ENCODE results near the gene ZMIZ1.

The ZMIZ1 gene

DNA sequence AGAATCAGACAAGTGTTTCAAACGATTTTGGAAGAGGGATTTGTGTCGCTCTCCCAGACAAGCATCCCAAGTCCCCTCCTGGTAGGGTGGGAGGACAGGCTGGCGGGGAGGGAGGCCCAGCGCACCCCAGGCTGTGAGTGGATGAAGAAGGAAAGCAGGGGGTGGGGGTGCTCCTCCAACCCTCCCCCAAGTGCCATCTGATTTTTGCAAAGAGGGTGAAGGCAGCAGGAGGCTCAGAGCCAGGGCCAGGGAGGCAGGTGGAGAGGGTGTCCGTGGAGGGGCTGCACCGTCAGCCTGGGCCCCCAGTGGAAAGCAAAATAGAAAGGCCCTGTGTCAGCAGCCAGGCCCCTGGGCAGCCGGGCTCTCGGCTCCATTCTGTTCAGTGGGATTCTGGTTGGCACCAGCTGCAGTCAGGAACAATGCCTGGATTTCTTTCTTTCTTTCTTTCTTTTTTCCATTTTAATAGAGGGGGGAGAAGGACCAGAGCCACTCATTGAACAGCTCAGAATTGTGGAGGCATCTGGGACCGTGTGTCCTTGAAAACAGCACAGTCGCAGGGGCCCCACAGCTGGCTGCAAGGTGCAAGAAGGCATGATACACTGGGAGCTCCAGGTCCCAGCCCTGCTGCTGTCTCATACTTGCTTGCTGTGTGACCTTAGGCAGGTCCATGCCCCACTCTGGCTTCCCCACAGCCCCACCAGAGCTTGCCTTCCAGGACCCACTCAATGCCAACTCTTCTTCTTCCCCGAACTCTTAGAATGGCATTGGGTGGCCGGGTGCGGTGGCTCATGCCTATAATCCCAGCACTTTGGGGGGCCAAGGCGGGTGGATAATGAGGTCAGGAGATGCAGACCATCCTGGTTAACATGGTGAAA, 7.1 kb upstream of the ZMIZ1 start:
- H3K4me3 ChIP-seq (ENCODE audit: control insufficient read depth in 1 of 7, extremely low read depth in 1 of 7, insufficient read depth in 4 of 7, low read depth in 2 of 7, low read length in 6 of 7): no peak overlapping the region
- no peak for DNase-seq
- ChIA-PET POLR2A (no interaction called here), CTCF (interaction anchor here (0.7 to 8.6 kb wide), 6 partner anchors 11 to 136 kb away, joined by 3 to 45 read pairs (median 3); no protein-coding TSS in a partner anchor)
- no peaks in the 10 kb centered on the region for H3K27me3 ChIP-seq (replicated peaks in 2 of 5; ENCODE audit: control insufficient read depth in 4 of 5, insufficient read depth in 5 of 5, low read length in 4 of 5)
- H3K4me1 ChIP-seq (ENCODE audit: control extremely low read depth in 1 of 4, control insufficient read depth in 4 of 4, insufficient read depth in 4 of 4, low read length in 3 of 4): peaks cover 0 to 72% (median 26%) of the 10 kb centered on the region in 4 experiments
- no peak overlapping the region for H3K27ac ChIP-seq (ENCODE audit: insufficient read depth in 1 of 2, low read depth in 1 of 2, low read length in 2 of 2, poor library complexity in 1 of 2, severe bottlenecking in 2 of 2)
- H3K36me3 ChIP-seq (ENCODE audit: control insufficient read depth in 4 of 4, insufficient read depth in 4 of 4, low read length in 3 of 4): no peaks in the 10 kb centered on the region
- H3K9me3 ChIP-seq (ENCODE audit: control extremely low read depth in 1 of 5, control insufficient read depth in 4 of 5, insufficient read depth in 2 of 5, low read depth in 1 of 5, low read length in 4 of 5): no peaks in the 10 kb centered on the region
- 97% methylated on average over 10 of the region's 14 CpGs for WGBS (ENCODE audit: insufficient coverage)

GRCh38 chr10:79063071-79063491, 5.7 kb upstream of the ZMIZ1 start:
- DNase-seq: no peak
- Histone ChIP-seq H3K9me3 (ENCODE audit: control extremely low read depth in 1 of 5, control insufficient read depth in 4 of 5, insufficient read depth in 2 of 5, low read depth in 1 of 5, low read length in 4 of 5) (no peaks in the 10 kb centered on the region), H3K27ac (ENCODE audit: insufficient read depth in 1 of 2, low read depth in 1 of 2, low read length in 2 of 2, poor library complexity in 1 of 2, severe bottlenecking in 2 of 2) (no peak overlapping the region), H3K27me3 (replicated peaks in 2 of 5; ENCODE audit: control insufficient read depth in 4 of 5, insufficient read depth in 5 of 5, low read length in 4 of 5) (no peaks in the 10 kb centered on the region), H3K4me1 (ENCODE audit: control extremely low read depth in 1 of 4, control insufficient read depth in 4 of 4, insufficient read depth in 4 of 4, low read length in 3 of 4) (peaks cover 0 to 83% (median 35%) of the 10 kb centered on the region in 4 experiments), H3K4me3 (ENCODE audit: control insufficient read depth in 1 of 7, extremely low read depth in 1 of 7, insufficient read depth in 4 of 7, low read depth in 2 of 7, low read length in 6 of 7) (peak overlapping the region in 1 of 7 experiments; percentile 3), H3K36me3 (ENCODE audit: control insufficient read depth in 4 of 4, insufficient read depth in 4 of 4, low read length in 3 of 4) (no peaks in the 10 kb centered on the region)
- ChIA-PET CTCF (interaction anchor here (1.2 to 8.6 kb wide), 3 partner anchors 13 to 133 kb away, joined by 4 to 45 read pairs (median 6); no protein-coding TSS in a partner anchor), POLR2A (no interaction called here)
- 0% methylated on average over 4 of the region's 5 CpGs for WGBS (ENCODE audit: insufficient coverage)

- 96% methylated on average over 7 of the region's 8 CpGs for WGBS (ENCODE audit: insufficient coverage)
- DNase-seq: no peak
- H3K27me3 ChIP-seq (replicated peaks in 2 of 5; ENCODE audit: control insufficient read depth in 4 of 5, insufficient read depth in 5 of 5, low read length in 4 of 5): no peaks in the 10 kb centered on the region
- no peaks in the 10 kb centered on the region for H3K9me3 ChIP-seq (ENCODE audit: control extremely low read depth in 1 of 5, control insufficient read depth in 4 of 5, insufficient read depth in 2 of 5, low read depth in 1 of 5, low read length in 4 of 5)
- H3K4me3 ChIP-seq (ENCODE audit: control insufficient read depth in 1 of 7, extremely low read depth in 1 of 7, insufficient read depth in 4 of 7, low read depth in 2 of 7, low read length in 6 of 7): no peak overlapping the region
- peaks cover 0 to 86% (median 38%) of the 10 kb centered on the region in 4 experiments for H3K4me1 ChIP-seq (ENCODE audit: control extremely low read depth in 1 of 4, control insufficient read depth in 4 of 4, insufficient read depth in 4 of 4, low read length in 3 of 4)
- POLR2A ChIA-PET: no interaction called here
- CTCF ChIA-PET: interaction anchor here (0.6 to 8.6 kb wide), 5 partner anchors 13 to 406 kb away, joined by 3 to 45 read pairs (median 4); no protein-coding TSS in a partner anchor
- H3K36me3 ChIP-seq (ENCODE audit: control insufficient read depth in 4 of 4, insufficient read depth in 4 of 4, low read length in 3 of 4): no peaks in the 10 kb centered on the region
- H3K27ac ChIP-seq (ENCODE audit: insufficient read depth in 1 of 2, low read depth in 1 of 2, low read length in 2 of 2, poor library complexity in 1 of 2, severe bottlenecking in 2 of 2): no peak overlapping the region
Measured at GRCh38 chr10:79063661-79064492, 4.9 kb upstream of the ZMIZ1 start.

DNA sequence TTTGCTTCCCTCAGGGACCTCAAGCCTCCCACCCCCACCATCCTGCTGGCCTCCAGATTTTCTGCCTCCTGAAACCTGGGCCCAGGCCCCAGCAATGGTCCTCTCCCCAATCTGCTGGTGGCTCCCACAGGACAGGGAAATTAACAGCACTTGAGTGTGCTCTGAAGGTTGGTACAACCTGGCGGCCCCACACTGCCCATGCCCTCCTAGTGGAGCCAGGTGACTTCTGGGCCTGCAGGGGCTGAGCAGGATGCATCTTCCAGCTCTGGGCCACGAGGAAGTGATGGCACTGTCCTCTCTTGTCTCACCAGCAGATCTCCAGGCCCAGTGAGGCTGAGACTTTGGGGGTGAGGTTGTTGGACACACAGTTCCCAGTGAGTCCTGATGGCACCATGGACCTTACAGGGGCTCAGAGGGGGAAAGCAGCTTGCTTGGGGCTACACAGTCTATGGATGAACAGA, 3.6 kb upstream of the ZMIZ1 start:
- DNase-seq: no peak
- Histone ChIP-seq H3K27me3 (replicated peaks in 2 of 5; ENCODE audit: control insufficient read depth in 4 of 5, insufficient read depth in 5 of 5, low read length in 4 of 5) (no peaks in the 10 kb centered on the region), H3K27ac (ENCODE audit: insufficient read depth in 1 of 2, low read depth in 1 of 2, low read length in 2 of 2, poor library complexity in 1 of 2, severe bottlenecking in 2 of 2) (no peak overlapping the region), H3K4me3 (ENCODE audit: control insufficient read depth in 1 of 7, extremely low read depth in 1 of 7, insufficient read depth in 4 of 7, low read depth in 2 of 7, low read length in 6 of 7) (no peak overlapping the region), H3K36me3 (ENCODE audit: control insufficient read depth in 4 of 4, insufficient read depth in 4 of 4, low read length in 3 of 4) (no peaks in the 10 kb centered on the region), H3K4me1 (ENCODE audit: control extremely low read depth in 1 of 4, control insufficient read depth in 4 of 4, insufficient read depth in 4 of 4, low read length in 3 of 4) (peaks cover 0 to 76% (median 38%) of the 10 kb centered on the region in 4 experiments), H3K9me3 (ENCODE audit: control extremely low read depth in 1 of 5, control insufficient read depth in 4 of 5, insufficient read depth in 2 of 5, low read depth in 1 of 5, low read length in 4 of 5) (no peaks in the 10 kb centered on the region)
- WGBS (ENCODE audit: insufficient coverage): 62% methylated on average over 2 of the region's 2 CpGs
- ChIA-PET POLR2A (no interaction called here), CTCF (interaction anchor here (1.0 to 8.6 kb wide), 7 partner anchors 15 to 1018 kb away, joined by 3 to 45 read pairs (median 4); no protein-coding TSS in a partner anchor)

GRCh38 chr10:79065853-79066252, 2.9 kb upstream of the ZMIZ1 start:
- H3K4me1 ChIP-seq (ENCODE audit: control extremely low read depth in 1 of 4, control insufficient read depth in 4 of 4, insufficient read depth in 4 of 4, low read length in 3 of 4): peaks cover 0 to 72% (median 38%) of the 10 kb centered on the region in 4 experiments
- CTCF ChIA-PET: interaction anchor here (1.0 to 8.6 kb wide), 8 partner anchors 11 to 1018 kb away, joined by 3 to 45 read pairs (median 4); no protein-coding TSS in a partner anchor
- no peak overlapping the region for H3K4me3 ChIP-seq (ENCODE audit: control insufficient read depth in 1 of 7, extremely low read depth in 1 of 7, insufficient read depth in 4 of 7, low read depth in 2 of 7, low read length in 6 of 7)
- no peak for DNase-seq
- H3K9me3 ChIP-seq (ENCODE audit: control extremely low read depth in 1 of 5, control insufficient read depth in 4 of 5, insufficient read depth in 2 of 5, low read depth in 1 of 5, low read length in 4 of 5): no peaks in the 10 kb centered on the region
- POLR2A ChIA-PET: no interaction called here
- 100% methylated on average over 1 of the region's 2 CpGs for WGBS (ENCODE audit: insufficient coverage)
- no peaks in the 10 kb centered on the region for H3K36me3 ChIP-seq (ENCODE audit: control insufficient read depth in 4 of 4, insufficient read depth in 4 of 4, low read length in 3 of 4)
- H3K27ac ChIP-seq (ENCODE audit: insufficient read depth in 1 of 2, low read depth in 1 of 2, low read length in 2 of 2, poor library complexity in 1 of 2, severe bottlenecking in 2 of 2): no peak overlapping the region
- H3K27me3 ChIP-seq (replicated peaks in 2 of 5; ENCODE audit: control insufficient read depth in 4 of 5, insufficient read depth in 5 of 5, low read length in 4 of 5): no peaks in the 10 kb centered on the region

DNA sequence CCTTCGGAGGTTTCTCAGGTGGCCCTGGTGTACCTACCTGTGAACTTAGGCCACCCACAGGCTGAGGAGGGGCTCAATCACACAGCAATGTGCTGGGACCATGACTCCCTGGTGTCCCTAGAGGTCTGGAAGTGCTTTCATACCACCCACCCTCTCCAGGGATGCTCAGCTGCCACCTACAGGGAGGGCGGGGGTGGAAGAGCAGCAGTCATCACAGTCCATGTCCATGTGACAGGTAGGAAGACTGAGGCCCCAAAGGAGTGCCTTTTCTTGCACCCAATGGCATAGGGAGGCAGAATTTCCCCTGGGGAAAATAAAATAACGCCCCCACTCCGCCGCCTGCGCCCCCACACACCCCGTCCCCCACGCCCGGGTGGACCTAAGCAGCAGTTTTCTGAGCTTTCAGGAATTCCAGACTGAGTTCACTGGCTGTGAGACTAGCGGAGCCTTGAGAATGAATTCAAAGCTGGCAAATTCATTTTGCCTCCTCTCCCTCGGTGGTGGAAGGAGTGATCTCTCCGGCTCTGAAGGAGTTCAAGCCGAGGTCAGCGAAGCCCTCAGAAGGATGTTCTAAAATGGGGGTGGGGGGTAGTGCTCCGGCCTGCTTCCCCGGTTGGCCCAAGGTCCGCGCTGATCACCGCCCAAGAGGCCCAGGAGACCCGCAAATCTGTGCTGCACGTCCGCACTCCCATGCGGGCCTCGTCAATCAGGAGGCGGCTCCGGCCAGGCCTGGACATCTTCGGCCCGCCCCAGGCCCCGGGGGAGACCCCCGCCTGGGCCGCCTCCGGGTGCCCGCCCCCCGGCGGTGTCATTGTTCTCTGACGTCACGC, 2.1 kb upstream of the ZMIZ1 start:
- WGBS (ENCODE audit: insufficient coverage): 12% methylated on average over 20 of the region's 37 CpGs
- ChIA-PET CTCF (interaction anchor here (0.9 to 8.6 kb wide), 17 partner anchors 11 to 1019 kb away, joined by 3 to 45 read pairs (median 3); no protein-coding TSS in a partner anchor), POLR2A (interaction anchor here (0.6 to 0.7 kb wide), 3 partner anchors 72 to 779 kb away, joined by 3 read pairs; no protein-coding TSS in a partner anchor)
- peak; percentile 52 to 71 (median 60) for DNase-seq
- Histone ChIP-seq H3K9me3 (ENCODE audit: control extremely low read depth in 1 of 5, control insufficient read depth in 4 of 5, insufficient read depth in 2 of 5, low read depth in 1 of 5, low read length in 4 of 5) (no peaks in the 10 kb centered on the region), H3K36me3 (ENCODE audit: control insufficient read depth in 4 of 4, insufficient read depth in 4 of 4, low read length in 3 of 4) (no peaks in the 10 kb centered on the region), H3K4me3 (ENCODE audit: control insufficient read depth in 1 of 7, extremely low read depth in 1 of 7, insufficient read depth in 4 of 7, low read depth in 2 of 7, low read length in 6 of 7) (peak overlapping the region in 6 of 7 experiments; percentile 42 to 99 (median 85)), H3K27me3 (replicated peaks in 2 of 5; ENCODE audit: control insufficient read depth in 4 of 5, insufficient read depth in 5 of 5, low read length in 4 of 5) (no peaks in the 10 kb centered on the region), H3K27ac (ENCODE audit: insufficient read depth in 1 of 2, low read depth in 1 of 2, low read length in 2 of 2, poor library complexity in 1 of 2, severe bottlenecking in 2 of 2) (peak overlapping the region in 1 of 2 experiments; percentile 66), H3K4me1 (ENCODE audit: control extremely low read depth in 1 of 4, control insufficient read depth in 4 of 4, insufficient read depth in 4 of 4, low read length in 3 of 4) (peaks cover 3 to 72% (median 43%) of the 10 kb centered on the region in 4 experiments)

Measured in common myeloid progenitor, CD34-positive (primary cell).